GOT3 (cell line): ENCODE measurements around the gene ITM2B.

Experiments used
- DNase-seq: peaks from one replicate; lab custom pipeline; 2025; ENCODE audit warnings: mixed read lengths; lab: John Stamatoyannopoulos, UW

The ITM2B gene

GRCh38 chr13:48311223-48311622, 78.2 kb downstream of the ITM2B start:
- no peak for DNase-seq

DNA sequence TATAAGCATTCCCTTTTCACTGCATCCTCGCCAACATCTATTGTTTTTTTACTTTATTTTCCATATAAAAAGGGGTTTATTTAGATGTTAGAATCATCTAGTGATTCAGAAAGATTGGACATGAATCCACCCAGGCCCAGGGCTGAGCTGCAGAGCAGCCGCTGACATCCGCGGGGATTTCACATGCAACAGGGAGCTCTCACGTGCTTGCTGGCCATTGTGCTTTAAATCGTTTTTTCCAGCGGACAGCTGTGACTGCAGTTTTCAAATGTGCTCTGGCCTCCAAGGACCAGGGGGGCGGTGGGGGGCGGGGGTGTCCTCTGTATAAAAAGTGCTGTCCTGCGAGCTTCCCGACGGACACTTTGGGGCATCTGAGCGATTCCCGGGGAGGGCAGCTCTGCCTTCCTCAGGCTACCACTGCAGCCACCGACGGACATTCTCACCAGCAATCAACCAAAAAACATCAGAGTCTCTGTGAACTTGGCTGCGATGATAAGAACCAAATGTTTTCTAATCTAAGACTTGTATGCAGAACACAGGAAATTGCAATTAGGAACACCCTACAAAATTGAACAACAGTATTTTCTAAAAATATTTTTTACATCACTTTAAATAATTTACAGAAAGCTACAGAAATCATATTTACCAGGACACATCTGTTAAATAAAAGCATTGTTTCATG, 83.1 kb downstream of the ITM2B start:
- DNase-seq, result no peak

DNA sequence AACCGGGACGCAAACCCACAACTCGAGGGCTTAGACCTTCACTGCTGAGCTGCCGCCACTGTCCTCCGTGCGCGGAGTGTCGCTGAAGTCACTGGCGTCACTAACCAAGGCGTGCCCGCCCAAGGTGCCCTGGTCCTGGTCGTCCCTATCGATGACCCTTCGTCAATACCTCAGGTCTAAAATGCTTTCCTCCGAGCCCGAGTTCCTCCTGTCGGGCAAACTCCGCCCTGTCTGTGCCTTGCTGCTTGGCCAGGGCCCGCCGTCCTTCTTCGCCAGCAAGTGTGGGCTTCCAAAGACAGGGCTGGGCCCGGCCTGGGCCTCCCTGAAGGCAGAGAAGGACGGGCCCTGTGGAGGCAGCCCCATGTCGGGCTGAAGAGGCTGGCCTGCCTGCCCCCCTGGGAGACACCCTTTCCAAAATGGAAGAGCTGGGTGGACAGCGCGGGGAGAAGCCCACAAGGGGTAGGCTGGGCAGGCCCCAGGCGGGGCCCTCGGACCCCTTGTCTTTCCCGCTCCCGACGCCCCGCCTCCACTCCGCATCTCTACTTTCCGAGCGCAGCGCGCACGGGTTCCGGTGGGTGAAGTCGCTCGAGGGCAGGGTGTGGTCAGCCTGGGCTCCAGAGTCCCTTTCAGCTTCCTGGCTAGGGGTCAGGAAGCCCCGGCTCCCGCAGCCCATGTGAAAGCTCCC, 84.0 kb downstream of the ITM2B start:
- no peak for DNase-seq

DNA sequence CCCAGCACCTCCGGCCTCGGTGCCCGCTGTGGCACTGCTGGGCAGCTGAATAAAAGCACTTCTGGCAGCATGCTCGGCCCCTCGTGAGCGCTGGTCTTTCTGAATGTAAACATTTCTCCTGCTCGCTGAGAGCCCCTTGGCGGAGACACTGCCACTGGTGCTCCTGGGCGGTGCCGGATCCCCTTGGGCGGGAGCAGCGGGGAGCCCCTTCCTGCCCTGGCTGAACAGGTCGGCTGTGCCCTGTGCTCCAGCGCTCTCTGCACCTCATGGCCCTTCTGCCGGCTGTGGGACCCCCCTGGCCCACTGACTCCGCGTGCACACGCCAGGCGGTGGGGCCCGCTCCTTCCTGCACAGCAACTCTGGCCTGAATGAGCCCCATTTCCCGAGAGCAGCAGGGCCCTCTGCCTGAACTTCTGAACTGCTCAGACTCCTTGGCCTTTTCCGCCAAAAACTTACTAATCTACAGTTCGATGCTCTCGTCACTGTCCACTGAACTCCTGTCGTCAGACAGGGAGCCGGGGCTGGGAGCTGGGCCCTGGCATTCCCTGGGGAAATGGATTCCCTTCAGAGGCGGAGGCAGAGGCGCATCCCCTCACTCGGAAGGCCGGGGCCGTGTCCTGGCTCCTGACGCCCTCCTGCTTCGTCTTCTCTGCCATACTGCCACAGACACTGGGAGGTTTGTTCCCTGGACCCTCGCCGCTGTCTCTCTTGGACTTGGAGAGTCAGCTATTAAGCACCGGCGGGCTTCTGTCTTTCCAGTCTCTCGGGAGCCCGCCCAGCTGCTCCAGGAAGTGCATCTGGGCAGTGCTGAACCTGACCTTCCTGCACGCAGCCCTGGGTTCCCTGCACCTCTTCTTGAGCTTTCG, 84.7 kb downstream of the ITM2B start:
- DNase-seq, result no peak

GRCh38 chr13:48318377-48318811, 85.4 kb downstream of the ITM2B start:
- DNase-seq, result no peak

- no peak for DNase-seq
Measured at GRCh38 chr13:48318821-48319511, 86.0 kb downstream of the ITM2B start.
